HG03135 (cell line): Measurements from ENCODE around the gene FBXL19.
A peak's percentile ranks its signal among the peaks of the same experiment; 100 is the strongest.
"Not testable (repeated sequence)": the region's sequence is repeated elsewhere in the genome, so short reads cannot be mapped to it uniquely, and the experiment has no call there.

ENCODE experiments used
- ATAC-seq: cut with Tn5 transposase; IDR thresholded peaks from one replicate; pipeline ENCODE4 v1.9.1; 2021; ENCODE audit warnings: mild to moderate bottlenecking, moderate library complexity; ENCODE audit not compliant: unreplicated experiment

FBXL19 gene

GRCh38 chr16:30921748-30922419 lies 1.5 kb upstream of the FBXL19 start:
- ATAC-seq, result no peak

DNA sequence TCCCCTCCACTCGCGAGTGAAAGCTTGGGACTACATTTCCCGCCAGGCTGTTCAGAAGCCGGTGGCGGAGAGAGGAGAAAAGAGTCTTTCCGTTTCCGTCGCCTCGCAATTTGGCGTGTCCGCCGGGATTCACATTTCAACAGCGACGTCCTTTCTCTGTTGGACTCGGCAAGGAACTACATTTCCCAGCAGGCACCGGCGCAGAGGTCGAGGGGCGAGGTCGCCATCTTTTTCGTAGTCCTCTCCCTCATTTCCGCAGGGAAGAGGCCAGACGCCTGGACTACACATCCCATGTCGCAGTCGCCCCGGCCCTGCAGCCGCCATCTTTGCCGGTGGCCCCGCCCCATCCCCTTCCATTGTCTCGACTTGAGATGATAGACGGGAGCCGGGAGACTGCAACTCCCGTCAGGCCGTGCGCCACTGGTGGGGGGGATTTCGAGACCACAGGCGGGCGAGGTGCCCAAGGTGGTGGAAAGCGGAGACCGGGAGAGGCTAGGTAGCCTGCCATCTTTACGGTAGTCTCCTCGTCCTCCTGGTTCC lies 882 bp upstream of the FBXL19 start:
- peak; percentile 66 for ATAC-seq

DNA sequence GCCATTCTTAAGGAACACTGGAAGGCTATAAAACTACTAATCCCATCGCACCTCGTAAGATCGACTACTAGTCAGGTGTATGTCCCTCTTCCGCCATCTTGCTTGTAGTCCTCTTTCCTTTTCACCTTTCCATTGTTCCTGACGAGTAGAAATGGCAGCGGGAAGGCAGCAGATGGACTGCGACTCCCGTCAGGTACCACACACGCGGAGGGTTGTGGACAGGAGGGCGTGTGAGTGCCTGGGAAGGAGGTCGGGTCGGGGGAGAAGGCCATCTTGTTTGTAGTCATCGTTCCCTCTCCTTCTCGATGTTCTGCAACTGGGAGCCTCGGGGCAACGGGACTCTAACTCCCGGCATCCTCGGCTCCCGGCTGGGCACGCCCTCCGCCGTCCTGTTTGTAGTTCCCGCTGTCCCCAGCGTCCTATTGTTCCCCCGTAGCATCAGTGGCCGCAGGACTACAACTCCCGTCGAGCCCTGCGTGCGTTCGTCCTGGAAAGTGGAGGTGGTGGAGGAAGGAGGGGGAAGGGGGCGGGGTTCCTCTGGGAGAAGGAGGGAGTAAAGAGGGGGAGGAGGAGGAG lies 324 bp upstream of the FBXL19 start:
- peak; percentile 68 for ATAC-seq

DNA sequence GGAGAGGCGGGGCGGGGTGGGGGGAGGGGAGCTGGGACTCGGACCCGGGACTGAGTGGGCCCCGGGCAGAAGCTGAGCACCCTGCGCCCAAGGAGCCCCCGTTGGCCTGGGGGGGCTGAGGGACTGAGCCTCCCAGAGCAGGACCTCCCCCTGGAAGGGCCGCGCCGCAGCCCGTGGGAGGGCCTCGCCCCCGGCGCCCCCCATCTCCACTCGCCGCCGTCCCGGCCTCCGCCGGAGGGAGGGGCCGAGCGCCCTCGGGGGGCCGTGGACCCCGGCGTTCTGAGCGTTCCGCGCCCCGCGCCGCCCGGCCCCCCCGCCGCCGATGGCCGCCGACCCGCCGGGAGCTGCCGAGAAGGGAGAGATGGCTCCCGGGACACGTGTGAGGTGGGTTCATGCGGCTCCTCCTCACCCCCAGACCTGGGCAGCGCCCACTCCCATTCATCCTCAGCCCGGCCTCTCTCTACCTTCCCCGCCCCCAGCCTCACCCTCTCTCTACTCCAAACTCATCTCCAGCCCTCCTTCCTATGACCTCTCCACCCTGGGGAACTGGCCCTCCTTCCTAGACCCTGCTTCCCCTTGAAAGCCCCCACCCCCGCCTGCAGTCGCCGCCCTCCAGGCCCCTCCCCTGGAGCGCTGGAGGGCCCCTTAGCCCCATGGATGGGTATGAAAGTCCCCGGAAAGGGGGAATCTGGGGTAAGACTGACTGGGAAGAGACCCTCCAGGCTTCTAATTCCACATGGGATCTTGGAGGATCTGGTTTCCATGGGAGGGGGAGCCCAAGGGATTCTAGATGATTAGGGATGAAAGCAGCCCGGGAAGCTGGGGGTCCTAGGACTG lies 922 bp downstream of the FBXL19 start:
- ATAC-seq, result no peak

DNA sequence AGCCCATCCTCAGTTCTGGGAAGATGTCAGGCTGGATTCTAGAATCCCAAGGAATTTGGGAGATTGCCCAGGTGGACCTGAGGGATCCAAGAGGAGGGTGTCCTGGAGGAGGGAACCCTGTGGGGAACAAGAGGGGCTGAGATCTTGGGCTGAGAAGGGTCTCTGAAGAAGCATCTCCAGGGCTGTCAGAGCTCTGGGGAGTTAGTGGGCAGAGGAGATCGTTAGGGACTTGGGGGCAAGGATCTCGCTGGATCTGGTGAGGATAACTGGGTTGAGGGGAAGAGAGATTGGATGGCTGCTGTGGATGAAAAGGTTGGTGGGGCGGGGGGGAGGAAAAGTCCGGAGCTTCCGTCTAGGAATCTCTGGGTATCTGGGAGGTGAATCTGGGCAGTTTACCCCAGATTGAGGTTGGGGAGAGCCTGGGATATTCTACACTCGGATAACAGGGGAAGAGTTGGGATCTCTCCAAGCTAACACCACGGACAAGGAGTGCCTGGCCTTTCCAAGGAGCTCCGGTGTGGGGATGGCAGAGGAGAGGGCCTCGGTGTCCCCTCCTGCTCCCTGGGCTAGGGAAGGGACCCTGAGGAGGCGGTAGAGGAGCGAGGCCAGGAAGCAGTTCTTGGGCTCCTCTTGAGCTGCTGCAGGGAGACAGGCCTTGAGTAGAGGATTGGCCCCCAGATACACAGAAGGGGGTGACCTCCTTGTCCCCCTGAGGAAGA lies 1.7 kb downstream of the FBXL19 start:
- no peak for ATAC-seq

DNA sequence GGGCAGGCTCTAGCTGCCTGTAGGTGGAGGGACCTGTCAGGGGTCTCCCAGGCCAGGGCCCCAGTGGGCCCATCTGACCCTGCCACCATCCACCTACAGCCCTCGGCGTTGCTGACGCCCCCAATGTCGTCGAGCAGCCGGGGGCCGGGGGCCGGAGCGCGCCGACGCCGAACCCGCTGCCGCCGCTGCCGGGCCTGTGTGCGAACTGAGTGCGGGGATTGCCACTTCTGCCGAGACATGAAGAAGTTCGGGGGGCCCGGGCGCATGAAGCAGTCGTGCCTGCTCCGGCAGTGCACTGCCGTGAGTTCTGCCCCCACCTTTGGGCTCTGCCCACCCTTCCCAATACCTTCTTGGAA lies 2.2 kb downstream of the FBXL19 start:
- no peak for ATAC-seq

GRCh38 chr16:30925995-30926811 lies 2.8 kb downstream of the FBXL19 start:
- ATAC-seq, result no peak

DNA sequence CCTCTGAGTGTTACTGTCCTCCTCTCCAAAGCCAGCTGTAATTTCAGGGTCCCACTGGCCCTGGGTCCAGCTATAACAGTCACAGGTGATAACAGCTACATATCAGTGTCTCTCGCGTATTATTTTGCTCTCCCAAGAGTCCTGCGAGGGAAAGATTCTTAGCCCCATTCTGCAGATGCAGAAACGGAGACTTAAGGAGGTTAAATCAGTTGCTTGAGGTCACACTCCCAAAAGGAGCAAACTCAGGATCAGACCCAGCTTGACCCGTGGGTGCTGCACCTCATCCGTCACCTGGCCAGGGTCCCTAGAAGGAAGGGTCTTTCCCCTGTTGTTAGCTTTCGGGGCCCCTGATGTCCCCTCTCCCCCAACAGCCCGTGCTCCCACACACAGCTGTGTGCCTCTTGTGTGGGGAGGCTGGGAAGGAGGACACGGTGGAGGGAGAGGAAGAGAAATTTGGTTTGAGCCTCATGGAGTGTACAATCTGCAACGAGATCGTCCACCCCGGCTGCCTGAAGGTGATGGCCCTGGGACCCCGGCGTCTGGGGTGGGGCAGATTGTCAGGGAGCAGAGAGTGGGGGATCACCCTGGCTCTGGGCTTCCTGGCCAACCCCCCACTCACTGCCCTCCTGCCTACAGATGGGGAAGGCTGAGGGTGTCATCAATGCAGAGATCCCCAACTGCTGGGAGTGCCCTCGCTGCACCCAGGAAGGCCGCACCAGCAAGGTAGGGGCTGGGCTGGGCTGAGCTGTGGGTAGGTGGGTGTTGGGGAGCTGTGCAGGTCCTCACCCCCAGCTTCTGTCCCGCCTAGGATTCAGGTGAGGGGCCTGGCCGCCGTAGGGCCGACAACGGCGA lies 3.8 kb downstream of the FBXL19 start:
- no peak for ATAC-seq

GRCh38 chr16:30927789-30928378 lies 4.5 kb downstream of the FBXL19 start:
- ATAC-seq, result no peak

DNA sequence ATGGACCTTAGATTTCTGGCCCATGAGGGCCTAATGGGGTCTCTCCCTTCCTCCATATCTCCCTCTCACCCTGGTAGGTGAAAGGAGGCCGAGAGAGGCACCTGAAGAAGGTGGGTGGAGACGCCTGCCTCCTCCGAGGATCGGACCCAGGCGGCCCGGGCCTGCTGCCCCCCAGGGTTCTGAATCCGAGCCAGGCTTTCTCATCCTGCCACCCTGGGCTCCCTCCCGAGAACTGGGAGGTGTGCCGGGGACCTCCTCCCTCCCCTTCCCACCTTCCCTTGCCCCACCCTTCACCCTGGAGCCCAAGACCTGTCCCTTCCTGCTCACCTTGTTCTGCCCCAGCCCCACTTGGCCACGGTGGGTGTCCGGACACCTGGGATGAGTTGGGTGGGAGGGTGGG lies 5.0 kb downstream of the FBXL19 start:
- no peak for ATAC-seq

DNA sequence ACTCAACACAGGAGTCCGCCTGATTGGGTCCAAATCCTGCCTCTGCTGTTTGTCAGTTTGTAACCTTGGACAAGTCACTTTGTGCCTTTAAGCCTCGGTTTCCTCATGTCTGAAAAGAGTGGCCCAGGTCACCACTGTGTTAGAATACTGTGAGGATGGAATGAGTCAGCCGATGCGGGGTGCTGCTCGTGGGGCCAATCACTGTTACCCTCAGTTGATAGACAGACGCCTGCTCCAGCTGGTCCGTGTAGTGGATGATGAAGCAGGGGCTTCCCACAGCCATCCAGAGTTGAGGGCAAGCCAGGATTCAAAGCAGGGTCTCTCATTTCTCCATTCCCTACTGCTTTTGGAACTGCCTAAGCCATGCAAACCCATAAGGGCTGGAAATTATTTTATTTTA lies 5.8 kb downstream of the FBXL19 start:
- ATAC-seq, result no peak

- no peak for ATAC-seq
Measured at GRCh38 chr16:30930160-30930571, 6.8 kb downstream of the FBXL19 start.

DNA sequence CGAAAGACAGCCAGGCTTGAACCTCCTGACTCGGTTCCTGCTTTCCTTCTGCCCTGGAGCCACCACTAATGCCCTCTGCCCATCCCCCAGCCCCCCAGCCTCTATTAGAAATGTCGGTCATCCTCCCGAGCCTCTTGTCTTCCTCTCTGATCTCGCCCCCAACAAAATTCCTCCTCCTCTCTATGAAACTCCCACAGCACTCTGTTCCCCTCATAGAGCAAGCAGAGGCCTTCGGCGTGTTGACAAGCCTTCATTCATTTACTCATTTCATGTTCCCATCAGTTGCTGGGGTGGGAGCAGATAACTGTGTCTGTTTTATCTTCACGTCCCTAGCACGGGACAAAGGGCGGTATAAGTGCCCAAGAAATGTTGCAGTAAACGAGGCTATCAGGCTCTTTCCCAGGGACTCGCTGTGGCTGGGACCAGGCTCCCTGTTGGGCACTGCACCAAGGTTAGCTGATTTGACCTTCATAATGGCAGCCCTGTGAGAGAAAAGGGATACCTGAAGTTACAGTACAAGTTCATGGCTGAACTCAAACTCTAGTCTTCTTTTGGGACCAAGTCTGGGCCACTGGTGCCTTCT lies 7.8 kb downstream of the FBXL19 start:
- no peak for ATAC-seq

- no peak for ATAC-seq
Measured at GRCh38 chr16:30934827-30935557, 11.6 kb downstream of the FBXL19 start.

DNA sequence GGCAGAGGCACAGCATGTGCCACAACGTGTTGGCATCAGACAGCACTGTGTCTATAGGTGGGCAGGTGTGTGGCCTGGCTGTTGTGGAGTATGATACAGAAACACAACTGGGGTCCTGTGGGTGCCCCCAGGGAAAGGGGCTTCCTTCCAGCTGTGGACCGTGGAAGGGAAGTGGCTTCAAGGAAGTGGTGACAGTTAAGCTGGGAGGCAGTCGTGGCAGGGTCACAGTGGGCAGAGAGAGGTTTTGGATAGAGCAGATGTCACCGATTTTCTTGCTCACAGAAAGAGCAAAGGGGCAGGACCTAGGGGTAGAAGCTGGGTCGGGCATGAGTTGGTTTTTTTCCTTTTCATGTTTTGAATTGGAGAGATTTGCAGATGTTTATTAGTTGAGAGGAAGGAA lies 14.3 kb downstream of the FBXL19 start:
- ATAC-seq, result no peak

DNA sequence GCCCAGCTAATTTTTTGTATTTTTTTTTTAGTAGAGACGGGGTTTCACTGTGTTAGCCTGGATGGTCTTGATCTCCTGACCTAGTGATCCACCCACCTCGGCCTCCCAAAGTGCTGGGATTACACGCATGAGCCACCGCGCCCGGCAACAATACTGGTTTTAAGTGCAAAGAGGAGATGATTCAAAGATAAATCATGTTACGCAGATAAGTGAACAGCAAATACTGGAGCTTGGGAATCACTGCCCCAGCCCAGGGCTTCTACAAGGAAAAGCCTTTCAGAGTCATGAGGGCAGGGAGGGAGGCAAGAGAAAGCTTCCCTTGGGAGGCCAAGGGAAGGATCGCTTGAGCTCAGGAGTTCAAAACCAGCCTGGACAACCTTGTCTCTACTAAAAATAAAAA lies 16.2 kb downstream of the FBXL19 start:
- not testable (repeated sequence) for ATAC-seq

DNA sequence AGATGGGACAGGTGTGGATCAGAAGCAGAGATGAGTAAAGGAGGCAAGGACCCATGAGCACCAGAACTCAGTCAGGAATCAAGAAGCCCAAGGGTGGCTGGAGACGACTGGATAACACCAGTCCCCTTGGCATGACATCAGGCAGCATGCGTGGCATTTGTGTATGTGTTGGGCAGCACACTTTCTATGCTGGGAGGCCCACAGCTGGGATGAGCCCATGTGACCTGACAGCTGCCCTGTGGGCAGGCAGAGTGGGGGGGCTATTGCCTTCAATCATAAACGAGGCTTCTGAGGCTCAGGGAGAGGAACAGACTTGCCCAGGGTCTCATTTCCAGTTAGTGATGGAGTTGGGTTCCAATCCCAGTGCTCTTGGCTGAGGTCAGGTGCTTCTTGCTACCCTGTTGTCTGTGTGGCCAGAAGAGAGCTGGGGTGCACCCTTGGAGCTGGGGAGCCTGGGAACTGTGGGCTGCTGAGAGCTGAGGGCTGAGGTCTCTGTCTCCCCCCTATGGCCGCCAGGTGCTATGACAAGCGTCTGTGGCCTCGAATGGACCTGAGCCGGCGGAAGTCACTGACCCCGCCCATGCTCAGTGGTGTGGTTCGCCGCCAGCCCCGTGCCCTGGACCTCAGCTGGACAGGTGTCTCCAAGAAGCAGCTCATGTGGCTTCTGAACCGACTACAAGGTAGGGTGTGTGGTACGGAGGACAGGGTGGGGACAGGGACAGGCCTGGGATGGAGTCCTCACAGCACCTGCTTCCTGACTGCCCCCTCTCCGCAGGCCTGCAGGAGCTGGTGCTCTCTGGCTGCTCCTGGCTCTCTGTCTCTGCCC lies 18.4 kb downstream of the FBXL19 start:
- peak; percentile 67 for ATAC-seq
